HepG2 (cell line): ENCODE data around the gene RAB33A. TPM values are rescaled to one million over a fixed set of nuclear protein-coding genes. Genes with fewer than 3 reads are reported as not detected.

ENCODE experiments used
- ATAC-seq: fragments of 200-7000 bp; cut with Tn5 transposase; 3 replicates; pipeline ENCODE4 v1.9.1; 2020; ENCODE audit warnings: mild to moderate bottlenecking, moderate library complexity
- BruUV-seq: library from RNA; stranded (reverse); fragments of 400-500 nt; replicated peaks from 2 replicates; lab custom pipeline; 2021; lab: Mats Ljungman, UMichigan
- CTCF ChIA-PET: fragments of 300-600 bp; formaldehyde crosslinking; extraction: SDS; loops from one replicate; lab custom pipeline; 2021; ENCODE audit warnings: low total read pairs, inconsistent platforms, low intra/inter-chr PET ratio; lab: Yijun Ruan, JAX
- POLR2A ChIA-PET: fragments of 350-600 bp; sonication (Branson Sonifier 250); formaldehyde crosslinking; loops from one replicate; lab custom pipeline; 2020; ENCODE audit warnings: antibody characterized with exemption, inconsistent platforms; lab: Yijun Ruan, JAX
- DNase-seq: peaks from one replicate; pipeline ENCODE4 v3.0.0-alpha.2; 2015; ENCODE audit warnings: low spot score
- FAIRE-seq: peaks from 3 replicates; lab custom pipeline; 2011; peaks lifted over from hg19 to GRCh38; lab: Jason Lieb, UNC
- H2AFZ ChIP-seq: one replicate; pipeline ENCODE4 v1.6.1; 2011; ENCODE audit warnings: low read length, inconsistent platforms
- H3K27ac ChIP-seq: fragments of 300-600 bp; 3 replicates; pipeline ENCODE4 v1.8.0; 2011; ENCODE audit warnings: mixed run types, mild to moderate bottlenecking, mixed read lengths, low read length, inconsistent platforms; ENCODE audit not compliant: insufficient read depth; ENCODE audit errors: extremely low read length
- H3K27me3 ChIP-seq, 2 experiments: fragments of 200-600 bp in 1 of 2; 2 replicates in 1 of 2; 3 replicates in 1 of 2; pipeline versions ENCODE4 v1.6.0 to v1.8.0; 2011; ENCODE audit warnings: low read length in 2 of 2, mild to moderate bottlenecking in 2 of 2, moderate library complexity in 2 of 2, inconsistent platforms in 1 of 2; ENCODE audit not compliant: insufficient read depth in 2 of 2, control insufficient read depth in 1 of 2
- H3K36me3 ChIP-seq, 2 experiments: fragments of 200-600 bp in 1 of 2; replicated peaks in 1 of 2; 2 replicates in 1 of 2; 3 replicates in 1 of 2; pipeline versions ENCODE4 v1.5.1 to v1.8.0; 2011; ENCODE audit warnings: low read length in 2 of 2, inconsistent platforms in 1 of 2; ENCODE audit not compliant: insufficient read depth in 2 of 2, control insufficient read depth in 1 of 2
- H3K4me1 ChIP-seq: 2 replicates; pipeline ENCODE4 v1.5.1; 2012; ENCODE audit warnings: low read length, inconsistent platforms; ENCODE audit not compliant: insufficient read depth
- H3K4me2 ChIP-seq: 2 replicates; pipeline ENCODE4 v1.6.0; 2011; ENCODE audit warnings: low read depth, low read length, inconsistent platforms
- H3K4me3 ChIP-seq, 3 experiments: fragments of 200-600 bp in 1 of 3; sonication (generic), shearing (Covaris generic) in 1 of 3; replicated peaks in 1 of 3; 2 replicates each; pipeline ENCODE4 v1.5.1; 2011 to 2016; ENCODE audit warnings: low read length in 3 of 3, inconsistent platforms in 2 of 3, low read depth in 2 of 3, mild to moderate bottlenecking in 2 of 3, control low read depth in 1 of 3, mixed read lengths in 1 of 3; ENCODE audit not compliant: insufficient read depth in 1 of 3
- H3K79me2 ChIP-seq: one replicate; pipeline ENCODE4 v1.6.1; 2011; ENCODE audit warnings: low read length, inconsistent platforms; ENCODE audit not compliant: insufficient read depth
- H3K9ac ChIP-seq: 2 replicates; pipeline ENCODE4 v1.6.0; 2011; ENCODE audit warnings: mild to moderate bottlenecking, low read depth, low read length, inconsistent platforms; ENCODE audit not compliant: insufficient read depth
- H3K9me3 ChIP-seq: 2 replicates; pipeline ENCODE4 v1.5.1; 2012; ENCODE audit warnings: mild to moderate bottlenecking, low read length
- H4K20me1 ChIP-seq: 2 replicates; pipeline ENCODE4 v1.6.0; 2011; ENCODE audit warnings: inconsistent platforms, mild to moderate bottlenecking, low read length, moderate library complexity; ENCODE audit not compliant: insufficient read depth
- CHCHD3 ChIP-seq: sonication (generic); formaldehyde crosslinking; IDR thresholded peaks from 2 replicates; pipeline ENCODE4 v1.8.0; 2022; ENCODE audit warnings: mild to moderate bottlenecking, missing genetic modification reagents, moderate library complexity
- CREM ChIP-seq, 2 experiments: sonication (generic) in 1 of 2; formaldehyde crosslinking in 1 of 2; IDR thresholded peaks; 2 replicates each; pipeline versions ENCODE4 v1.4.0 to v1.6.1; 2016 to 2020; ENCODE audit warnings: antibody characterized with exemption in 1 of 2, mild to moderate bottlenecking in 1 of 2, missing genetic modification reagents in 1 of 2
- KLF15 ChIP-seq: sonication (generic); formaldehyde crosslinking; IDR thresholded peaks from 2 replicates; pipeline ENCODE4 v1.8.1; 2023; ENCODE audit warnings: borderline replicate concordance, mild to moderate bottlenecking, inconsistent platforms, missing genetic modification reagents, mixed read lengths
- KLF6 ChIP-seq: IDR thresholded peaks from 2 replicates; pipeline ENCODE4 v1.8.0; 2016; ENCODE audit warnings: missing biosample characterization, missing genetic modification reagents
- MTA3 ChIP-seq: sonication (generic); formaldehyde crosslinking; IDR thresholded peaks from 2 replicates; pipeline ENCODE4 v1.4.0; 2020; ENCODE audit warnings: missing genetic modification reagents
- ZBED4 ChIP-seq: sonication (generic); formaldehyde crosslinking; IDR thresholded peaks from 2 replicates; pipeline ENCODE4 v1.4.0; 2020; ENCODE audit warnings: missing genetic modification reagents, borderline replicate concordance
- ZNF496 ChIP-seq: sonication (generic); formaldehyde crosslinking; IDR thresholded peaks from 2 replicates; pipeline ENCODE4 v1.8.1; 2023; ENCODE audit warnings: mild to moderate bottlenecking, moderate library complexity, missing genetic modification reagents; ENCODE audit not compliant: insufficient replicate concordance
- WGBS: methylation state at CpG from one replicate; pipeline ENCODE4 v1.1.6; 2017; ENCODE audit warnings: low lambda C conversion rate; 5-methylcytosine and 5-hydroxymethylcytosine counted together
- in situ Hi-C: cut with HindIII; loops from 2 replicates; pipeline ENCODE4 v1.10.0; 2017; ENCODE audit warnings: low pct_unique_long_range_greater_than_20kb; ENCODE audit not compliant: extremely low pct_ligation_motif_present
- intact Hi-C: fragments of 100-400 bp; cut with micrococcal nuclease; formaldehyde crosslinking; loops from one replicate; pipeline ENCODE4 v1.10.0; 2022; ENCODE audit not compliant: unreplicated experiment
- polyA plus RNA-seq, 8 experiments: library from polyadenylated mRNA; depleted of rRNA in 3 of 8; stranded (reverse) in 7 of 8; unstranded in 1 of 8; fragments of >200 nt; fragmentation: Illumina TruSeq in 4 of 8; extraction: Trizol in 4 of 8; gene quantifications; 2 replicates each; pipeline versions ENCODE4 v1.2.1 to v1.2.3, GENCODE V29; 2011 to 2016; ENCODE audit warnings: low read depth in 4 of 8, missing spikeins in 1 of 8, mixed read lengths in 1 of 8; ENCODE audit not compliant: insufficient read depth in 1 of 8
- total RNA-seq, 5 experiments: library from RNA; depleted of rRNA; stranded (reverse); fragments of >200 nt; fragmentation: Illumina TruSeq; extraction: Trizol; gene quantifications; 2 replicates each; pipeline ENCODE4 v1.2.3, GENCODE V29; 2016; ENCODE audit warnings: low read depth in 1 of 5
- TF ChIP-seq, protein P1 (sequence below): sonication (generic); formaldehyde crosslinking; conservative IDR thresholded peaks from 2 replicates; pipeline ENCODE4 v1.4.0; 2020; ENCODE audit warnings: missing genetic modification reagents

Gene RAB33A
- total and polyA plus RNA-seq, 2 of the 13 experiments (the other 11 are each of a cell fraction or from before 2014, with no cell fraction given): 0.26 TPM; not detected in 1

GRCh38 chrX:130136961-130137360 is 34.8 kb upstream of the RAB33A start:
- peaks cover 4 to 16% of the 10 kb centered on the region in 2 experiments; a peak in 2 of 5 replicates for H3K36me3 ChIP-seq
- no peak overlapping the region for H3K27ac ChIP-seq
- H4K20me1 ChIP-seq: no peaks in the 10 kb centered on the region
- no peak for FAIRE-seq
- ChIA-PET CTCF (no interaction called here), POLR2A (no interaction called here)
- no TSS peak for BruUV-seq
- no peak overlapping the region for H2AFZ ChIP-seq
- DNase-seq: no peak
- H3K4me2 ChIP-seq: no peak overlapping the region
- H3K9ac ChIP-seq: no peak overlapping the region
- H3K4me3 ChIP-seq: no peak overlapping the region
- H3K4me1 ChIP-seq: no peaks in the 10 kb centered on the region
- intact Hi-C loops (no loop called here), in situ Hi-C loops (no loop called here)
- no peaks in the 10 kb centered on the region for H3K79me2 ChIP-seq
- no peaks in the 10 kb centered on the region for H3K27me3 ChIP-seq
- no peak for ATAC-seq
- no peak for TF ChIP-seq CHCHD3 (CRISPR knock-in tag)
- no peak for TF ChIP-seq ZBED4 (CRISPR knock-in tag)
- TF ChIP-seq, protein P1, sequence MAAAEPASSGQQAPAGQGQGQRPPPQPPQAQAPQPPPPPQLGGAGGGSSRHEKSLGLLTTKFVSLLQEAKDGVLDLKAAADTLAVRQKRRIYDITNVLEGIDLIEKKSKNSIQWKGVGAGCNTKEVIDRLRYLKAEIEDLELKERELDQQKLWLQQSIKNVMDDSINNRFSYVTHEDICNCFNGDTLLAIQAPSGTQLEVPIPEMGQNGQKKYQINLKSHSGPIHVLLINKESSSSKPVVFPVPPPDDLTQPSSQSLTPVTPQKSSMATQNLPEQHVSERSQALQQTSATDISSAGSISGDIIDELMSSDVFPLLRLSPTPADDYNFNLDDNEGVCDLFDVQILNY (CRISPR knock-in tag): no peak
- no peak for TF ChIP-seq CREM (IDR thresholded peaks at IDR 0.05)
- no peak for TF ChIP-seq CREM (CRISPR knock-in tag; IDR thresholded peaks at IDR 0.05)
- TF ChIP-seq KLF6 (CRISPR knock-in tag): no peak
- no peak for TF ChIP-seq ZNF496 (CRISPR knock-in tag)
- TF ChIP-seq KLF15 (CRISPR knock-in tag): no peak
- no peak for TF ChIP-seq MTA3 (CRISPR knock-in tag)
- no peaks in the 10 kb centered on the region for H3K9me3 ChIP-seq
- WGBS: 93% methylated on average over 7 of the region's 8 CpGs
